H1 (cell line): ENCODE measurements around the gene P2RX7. TPM values are rescaled to one million over a fixed set of nuclear protein-coding genes. Genes with fewer than 3 reads are reported as not detected.

Source experiments
- CTCF ChIA-PET: fragments of 300-600 bp; sonication (Branson Sonifier 250); formaldehyde crosslinking; loops from one replicate; lab custom pipeline; 2021; ENCODE audit not compliant: partially characterized antibody; lab: Charles Lee
- POLR2A ChIA-PET: fragments of 300-600 bp; sonication (Branson Sonifier 250); formaldehyde crosslinking; loops from one replicate; lab custom pipeline; 2021; ENCODE audit warnings: inconsistent platforms; ENCODE audit not compliant: partially characterized antibody; lab: Charles Lee
- DNase-seq, 2 experiments: peaks; one replicate each; pipeline versions ENCODE4 v3.0.0 to v3.0.0-alpha.2; 2010 to 2022; ENCODE audit warnings: low spot score in 2 of 2, low read depth in 1 of 2, mixed read lengths in 1 of 2
- FAIRE-seq: peaks from 2 replicates; lab custom pipeline; 2011; peaks lifted over from hg19 to GRCh38; lab: Jason Lieb, UNC
- H2AFZ ChIP-seq: 2 replicates; pipeline ENCODE4 v1.8.1; 2012; ENCODE audit warnings: low read length, inconsistent platforms
- H2AK5ac ChIP-seq: 2 replicates; pipeline ENCODE4 v1.6.1; 2013; ENCODE audit warnings: low read depth, low read length
- H2BK120ac ChIP-seq: replicated peaks from 2 replicates; pipeline ENCODE3; 2013; ENCODE audit warnings: low read depth, low read length, inconsistent platforms
- H2BK12ac ChIP-seq: 2 replicates; pipeline ENCODE4 v1.6.1; 2013; ENCODE audit warnings: low read depth, low read length
- H2BK15ac ChIP-seq: 2 replicates; pipeline ENCODE4 v1.6.1; 2013; ENCODE audit warnings: low read length
- H2BK20ac ChIP-seq: 2 replicates; pipeline ENCODE4 v1.6.1; 2013; ENCODE audit warnings: low read length
- H2BK5ac ChIP-seq: 2 replicates; pipeline ENCODE4 v1.6.1; 2013; ENCODE audit warnings: low read depth, low read length
- H3K14ac ChIP-seq: 2 replicates; pipeline ENCODE4 v1.6.1; 2013; ENCODE audit warnings: inconsistent platforms; ENCODE audit not compliant: insufficient read length
- H3K18ac ChIP-seq: 2 replicates; pipeline ENCODE4 v1.6.1; 2013; ENCODE audit warnings: low read length; ENCODE audit errors: extremely low read depth
- H3K23ac ChIP-seq: 2 replicates; pipeline ENCODE4 v1.6.1; 2013; ENCODE audit warnings: inconsistent platforms; ENCODE audit not compliant: insufficient read length
- H3K23me2 ChIP-seq: 2 replicates; pipeline ENCODE4 v1.6.1; 2013; ENCODE audit warnings: low read depth, low read length
- H3K27ac ChIP-seq: 2 replicates; pipeline ENCODE4 v1.6.1; 2011; ENCODE audit warnings: low read depth, low read length, inconsistent platforms
- H3K27me3 ChIP-seq, 4 experiments: replicated peaks in 1 of 4; 1 replicate in 1 of 4; 2 replicates in 3 of 4; pipeline versions ENCODE4 v1.6.1 to v1.8.1; 2011 to 2013; ENCODE audit warnings: low read length in 3 of 4, mild to moderate bottlenecking in 3 of 4, inconsistent platforms in 2 of 4, mixed read lengths in 2 of 4, moderate library complexity in 1 of 4; ENCODE audit not compliant: control insufficient read depth in 3 of 4, insufficient read depth in 3 of 4; ENCODE audit errors: extremely low read depth in 1 of 4
- H3K36me3 ChIP-seq, 4 experiments: 2 replicates each; pipeline versions ENCODE4 v1.6.1 to v1.8.1; 2011 to 2013; ENCODE audit warnings: mild to moderate bottlenecking in 4 of 4, low read length in 3 of 4, moderate library complexity in 2 of 4, control low read depth in 1 of 4, inconsistent platforms in 1 of 4; ENCODE audit not compliant: insufficient read depth in 4 of 4, control insufficient read depth in 2 of 4
- H3K4ac ChIP-seq: replicated peaks from 2 replicates; pipeline ENCODE3; 2013; ENCODE audit warnings: low read length, low read depth, mixed read lengths, inconsistent platforms; ENCODE audit not compliant: insufficient read length
- H3K4me1 ChIP-seq, 4 experiments: replicated peaks in 1 of 4; 1 replicate in 1 of 4; 2 replicates in 3 of 4; pipeline versions ENCODE4 v1.6.1 to v1.8.1; 2011 to 2013; ENCODE audit warnings: low read length in 3 of 4, inconsistent platforms in 2 of 4, mixed read lengths in 1 of 4; ENCODE audit not compliant: insufficient read depth in 4 of 4, control insufficient read depth in 3 of 4
- H3K4me2 ChIP-seq, 2 experiments: 2 replicates each; pipeline versions ENCODE4 v1.6.1 to v1.8.1; 2011 to 2013; ENCODE audit warnings: low read depth in 2 of 2, low read length in 2 of 2, control low read depth in 1 of 2, inconsistent platforms in 1 of 2, mild to moderate bottlenecking in 1 of 2; ENCODE audit not compliant: insufficient read depth in 1 of 2
- H3K4me3 ChIP-seq, 4 experiments: fragments of 200-600, 300-600 bp in 1 of 4; sonication (generic), shearing (Covaris generic), sonication (Bioruptor Twin) in 1 of 4; 2 replicates each; pipeline versions ENCODE4 v1.5.1 to v1.8.1; 2011 to 2016; ENCODE audit warnings: low read length in 4 of 4, low read depth in 3 of 4, control low read depth in 2 of 4, inconsistent platforms in 2 of 4, mild to moderate bottlenecking in 2 of 4, mixed read lengths in 1 of 4, moderate library complexity in 1 of 4; ENCODE audit not compliant: insufficient read depth in 2 of 4; ENCODE audit errors: extremely low read depth in 1 of 4
- H3K56ac ChIP-seq: replicated peaks from 2 replicates; pipeline ENCODE3; 2013; ENCODE audit warnings: low read depth, mild to moderate bottlenecking, mixed read lengths, low read length, inconsistent platforms; ENCODE audit not compliant: insufficient read length
- H3K79me1 ChIP-seq: 2 replicates; pipeline ENCODE4 v1.6.1; 2013; ENCODE audit warnings: low read depth, low read length, control low read depth
- H3K79me2 ChIP-seq, 2 experiments: 2 replicates each; pipeline versions ENCODE4 v1.6.1 to v1.8.1; 2012 to 2013; ENCODE audit warnings: low read length in 2 of 2, mild to moderate bottlenecking in 2 of 2, inconsistent platforms in 1 of 2; ENCODE audit not compliant: insufficient read depth in 2 of 2, control insufficient read depth in 1 of 2
- H3K9ac ChIP-seq, 4 experiments: replicated peaks in 1 of 4; 1 replicate in 1 of 4; 2 replicates in 3 of 4; pipeline versions ENCODE4 v1.6.1 to v1.8.1; 2011 to 2013; ENCODE audit warnings: low read depth in 3 of 4, low read length in 3 of 4, control low read depth in 2 of 4, mild to moderate bottlenecking in 2 of 4, moderate library complexity in 2 of 4, inconsistent platforms in 1 of 4; ENCODE audit errors: extremely low read depth in 1 of 4
- H3K9me3 ChIP-seq, 2 experiments: 2 replicates each; pipeline versions ENCODE4 v1.6.1 to v1.8.1; 2012 to 2013; ENCODE audit warnings: mild to moderate bottlenecking in 2 of 2, moderate library complexity in 2 of 2, control low read depth in 1 of 2, inconsistent platforms in 1 of 2, low read depth in 1 of 2, low read length in 1 of 2, mixed read lengths in 1 of 2; ENCODE audit not compliant: insufficient read depth in 2 of 2
- H4K20me1 ChIP-seq, 2 experiments: replicated peaks in 1 of 2; 2 replicates each; pipeline versions ENCODE3 to v1.8.1; 2011 to 2013; ENCODE audit warnings: inconsistent platforms in 2 of 2, low read length in 2 of 2, mild to moderate bottlenecking in 1 of 2; ENCODE audit not compliant: insufficient read depth in 2 of 2, control insufficient read depth in 1 of 2
- H4K5ac ChIP-seq: 2 replicates; pipeline ENCODE4 v1.6.1; 2013; ENCODE audit warnings: low read length, low read depth, mixed read lengths, inconsistent platforms; ENCODE audit not compliant: insufficient read length
- H4K8ac ChIP-seq: 2 replicates; pipeline ENCODE4 v1.8.0; 2013; ENCODE audit warnings: mild to moderate bottlenecking, moderate library complexity, low read length, inconsistent platforms; ENCODE audit not compliant: insufficient read depth; ENCODE audit errors: extremely low read depth
- H4K91ac ChIP-seq: replicated peaks from 2 replicates; pipeline ENCODE3; 2013; ENCODE audit warnings: low read length, mixed read lengths, inconsistent platforms; ENCODE audit not compliant: insufficient read length
- KDM1A ChIP-seq: fragments of 200-600, 300-600 bp; sonication (generic); IDR thresholded peaks from 2 replicates; pipeline ENCODE4 v1.7.1; 2016; ENCODE audit warnings: mild to moderate bottlenecking, low read length, borderline replicate concordance
- POLR2A ChIP-seq, 2 experiments: IDR thresholded peaks; 1 replicate in 1 of 2; 2 replicates in 1 of 2; pipeline ENCODE4 v1.6.1; 2011; ENCODE audit warnings: low read depth in 2 of 2, low read length in 2 of 2, mild to moderate bottlenecking in 2 of 2; ENCODE audit errors: control extremely low read depth in 1 of 2
- RBBP5 ChIP-seq: IDR thresholded peaks from 2 replicates; pipeline ENCODE4 v1.7.1; 2012; ENCODE audit warnings: low read depth, mild to moderate bottlenecking, inconsistent platforms, low read length, moderate library complexity, borderline replicate concordance
- SAP30 ChIP-seq: fragments of 300-600 bp; sonication (generic); IDR thresholded peaks from 2 replicates; pipeline ENCODE4 v1.7.1; 2012; ENCODE audit warnings: low read length, moderate library complexity, mild to moderate bottlenecking, inconsistent platforms; ENCODE audit not compliant: insufficient read depth, insufficient replicate concordance
- WGBS, 2 experiments: shearing (Covaris generic) in 1 of 2; methylation state at CpG; one replicate each; pipeline versions ENCODE4 v1.1.6 to v1.1.7; 2013 to 2015; ENCODE audit warnings: low lambda C conversion rate in 2 of 2, mixed read lengths in 2 of 2, inconsistent platforms in 1 of 2, low coverage in 1 of 2, missing lambda C conversion rate in 1 of 2; ENCODE audit not compliant: insufficient replicate concordance in 2 of 2, insufficient coverage in 1 of 2, insufficient read length in 1 of 2; ENCODE audit errors: extremely low coverage in 1 of 2, missing lambda C conversion rate in 1 of 2; 5-methylcytosine and 5-hydroxymethylcytosine counted together
- polyA plus RNA-seq, 7 experiments: library from polyadenylated mRNA; depleted of rRNA in 3 of 7; stranded (reverse) in 5 of 7; unstranded in 2 of 7; fragments of >200 nt in 5 of 7; fragments of 200-250 nt in 2 of 7; gene quantifications; 1 replicate in 5 of 7; 2 replicates in 1 of 7; 4 replicates in 1 of 7; pipeline versions ENCODE4 v1.2.1 to v1.2.3, GENCODE V29; 2011 to 2013; ENCODE audit warnings: missing spikeins in 2 of 7, mixed read lengths in 2 of 7
- total RNA-seq: library from RNA; stranded (reverse); fragmentation: NEBNext Ultra II Directional; extraction: Animal tissue kit (Norgen Biotek cat#: 25700); gene quantifications from 2 replicates; pipeline ENCODE4 v1.2.1, GENCODE V29; 2021

Gene P2RX7
- total and polyA plus RNA-seq, 2 of the 8 experiments (the other 6 are each of a cell fraction or from before 2014, with no cell fraction given): 0.38 to 0.56 TPM

- peak overlapping the region; percentile 68; the same call in 1 of the 2 replicates for H2BK5ac ChIP-seq
- H3K23me2 ChIP-seq: no peaks in the 10 kb centered on the region
- H3K4ac ChIP-seq: no peak overlapping the region
- H4K20me1 ChIP-seq: no peaks in the 10 kb centered on the region
- no peak overlapping the region for H2BK12ac ChIP-seq
- DNase-seq (no peak), FAIRE-seq (no peak)
- H2BK15ac ChIP-seq: no peak overlapping the region
- H3K79me1 ChIP-seq: no peaks in the 10 kb centered on the region
- H2BK120ac ChIP-seq: no peak overlapping the region
- H3K14ac ChIP-seq: no peak overlapping the region
- no peaks in the 10 kb centered on the region for H3K79me2 ChIP-seq
- H2BK20ac ChIP-seq: no peak overlapping the region
- no peak overlapping the region for H3K27ac ChIP-seq
- H3K4me2 ChIP-seq: no peak overlapping the region
- no peaks in the 10 kb centered on the region for H3K36me3 ChIP-seq
- H3K18ac ChIP-seq: no peak overlapping the region
- H3K9ac ChIP-seq: no peak overlapping the region
- H3K56ac ChIP-seq: no peak overlapping the region
- no peaks in the 10 kb centered on the region for H3K4me1 ChIP-seq
- no peaks in the 10 kb centered on the region for H3K9me3 ChIP-seq
- WGBS, 2 experiments: 86% methylated on average over 7 of the region's 7 CpGs; no CpG with 5 or more reads in 1 of the 2 experiments
- H4K8ac ChIP-seq: no peak overlapping the region
- no peak overlapping the region for H4K5ac ChIP-seq
- no peak overlapping the region for H2AFZ ChIP-seq
- no peaks in the 10 kb centered on the region for H3K27me3 ChIP-seq
- no peak overlapping the region for H3K4me3 ChIP-seq
- ChIA-PET CTCF (interaction anchor here (0.6 to 2.3 kb wide), 2 partner anchors 12 to 928 kb away, joined by 3 to 12 read pairs; no protein-coding TSS in a partner anchor), POLR2A (interaction anchor here (0.6 kb wide), 2 partner anchors 111 to 299 kb away, joined by 3 to 5 read pairs; partner anchors contain the start of gene CAMKK2)
- no peak overlapping the region for H3K23ac ChIP-seq
- no peak overlapping the region for H4K91ac ChIP-seq
- H2AK5ac ChIP-seq: no peak overlapping the region
- TF ChIP-seq RBBP5: no peak
- TF ChIP-seq KDM1A: no peak
- TF ChIP-seq POLR2A (IDR thresholded peaks at IDR 0.05; ENCODE audit: control extremely low read depth in 1 of 2, low read depth in 2 of 2, low read length in 2 of 2): no peak
- no peak for TF ChIP-seq SAP30
Measured at GRCh38 chr12:121184984-121185889, 52.6 kb downstream of the P2RX7 start.
